NCI-H187 treated with DMSO at 0.1 percent for 48 hours (cell line): ENCODE measurements around the gene KCNK6.
A peak's percentile ranks its signal among the peaks of the same experiment; 100 is the strongest.
"Not testable (repeated sequence)": the region's sequence is repeated elsewhere in the genome, so short reads cannot be mapped to it uniquely, and the experiment has no call there.

Source experiments
- DNase-seq: peaks from one replicate; lab custom pipeline; 2025; lab: John Stamatoyannopoulos, UW

Gene KCNK6

GRCh38 chr19:38324431-38324830, 4.8 kb downstream of the KCNK6 start:
- DNase-seq = no peak

- no peak for DNase-seq
These were observed 6.9 kb downstream of the KCNK6 start for GRCh38 chr19:38326591-38326990.

GRCh38 chr19:38329651-38330050, 10.0 kb downstream of the KCNK6 start:
- no peak for DNase-seq

- no peak for DNase-seq
These were observed 12.1 kb downstream of the KCNK6 start for GRCh38 chr19:38331728-38332127.

- DNase-seq = no peak
These were observed 13.6 kb downstream of the KCNK6 start for GRCh38 chr19:38333245-38333644.

GRCh38 chr19:38335949-38336637, 16.4 kb downstream of the KCNK6 start:
- DNase-seq = peak; percentile 96

GRCh38 chr19:38336638-38337359, 17.2 kb downstream of the KCNK6 start:
- peak; percentile 95 for DNase-seq

GRCh38 chr19:38337360-38337653, 17.7 kb downstream of the KCNK6 start:
- no peak for DNase-seq

GRCh38 chr19:38339011-38339410, 19.4 kb downstream of the KCNK6 start:
- not testable (repeated sequence) for DNase-seq

- DNase-seq = no peak
These were observed 21.3 kb downstream of the KCNK6 start for GRCh38 chr19:38340927-38341326.

GRCh38 chr19:38346837-38347236, 27.2 kb downstream of the KCNK6 start:
- no peak for DNase-seq

GRCh38 chr19:38350883-38351282, 31.2 kb downstream of the KCNK6 start:
- DNase-seq = no peak

GRCh38 chr19:38351865-38352395, 32.3 kb downstream of the KCNK6 start:
- no peak for DNase-seq

GRCh38 chr19:38352611-38353010, 33.0 kb downstream of the KCNK6 start:
- no peak for DNase-seq

GRCh38 chr19:38355728-38356725, 36.4 kb downstream of the KCNK6 start:
- no peak for DNase-seq

GRCh38 chr19:38358071-38358470, 38.4 kb downstream of the KCNK6 start:
- DNase-seq = no peak

GRCh38 chr19:38359242-38360021, 39.8 kb downstream of the KCNK6 start:
- no peak for DNase-seq

- no peak for DNase-seq
These were observed 40.7 kb downstream of the KCNK6 start for GRCh38 chr19:38360351-38360750.

- no peak for DNase-seq
These were observed 41.4 kb downstream of the KCNK6 start for GRCh38 chr19:38360839-38361631.

GRCh38 chr19:38361633-38362075, 42.0 kb downstream of the KCNK6 start:
- peak; percentile 29 for DNase-seq
